ENCODE measurements around the gene ARHGEF17. TPM values are rescaled to one million over a fixed set of nuclear protein-coding genes. Genes with fewer than 3 reads are reported as not detected.
A peak's percentile ranks its signal among the peaks of the same experiment; 100 is the strongest.

Gene ARHGEF17
- total RNA-seq, 1 donor from 2014 or later: 69.2 TPM

DNA sequence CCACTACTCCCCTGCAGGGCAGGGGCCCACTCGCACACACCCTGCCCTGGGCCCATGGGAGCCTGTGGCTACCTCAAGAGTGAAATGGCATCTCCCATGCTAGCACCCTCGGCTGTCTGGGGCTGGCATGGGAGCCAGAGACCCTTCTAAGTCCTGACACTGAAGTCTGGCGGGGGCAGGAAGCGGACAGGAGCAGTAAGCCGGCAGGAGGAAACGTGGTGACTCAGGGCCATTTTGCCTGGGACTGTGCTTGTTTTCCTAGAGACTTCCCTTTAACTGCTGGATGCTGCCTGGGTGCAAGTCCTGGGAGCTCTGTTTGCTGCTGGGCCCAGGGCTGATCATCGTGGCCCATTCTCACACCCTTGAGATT is 84.9 kb downstream of the ARHGEF17 start:
- no peak for DNase-seq (ENCODE audit: low spot score)

DNA sequence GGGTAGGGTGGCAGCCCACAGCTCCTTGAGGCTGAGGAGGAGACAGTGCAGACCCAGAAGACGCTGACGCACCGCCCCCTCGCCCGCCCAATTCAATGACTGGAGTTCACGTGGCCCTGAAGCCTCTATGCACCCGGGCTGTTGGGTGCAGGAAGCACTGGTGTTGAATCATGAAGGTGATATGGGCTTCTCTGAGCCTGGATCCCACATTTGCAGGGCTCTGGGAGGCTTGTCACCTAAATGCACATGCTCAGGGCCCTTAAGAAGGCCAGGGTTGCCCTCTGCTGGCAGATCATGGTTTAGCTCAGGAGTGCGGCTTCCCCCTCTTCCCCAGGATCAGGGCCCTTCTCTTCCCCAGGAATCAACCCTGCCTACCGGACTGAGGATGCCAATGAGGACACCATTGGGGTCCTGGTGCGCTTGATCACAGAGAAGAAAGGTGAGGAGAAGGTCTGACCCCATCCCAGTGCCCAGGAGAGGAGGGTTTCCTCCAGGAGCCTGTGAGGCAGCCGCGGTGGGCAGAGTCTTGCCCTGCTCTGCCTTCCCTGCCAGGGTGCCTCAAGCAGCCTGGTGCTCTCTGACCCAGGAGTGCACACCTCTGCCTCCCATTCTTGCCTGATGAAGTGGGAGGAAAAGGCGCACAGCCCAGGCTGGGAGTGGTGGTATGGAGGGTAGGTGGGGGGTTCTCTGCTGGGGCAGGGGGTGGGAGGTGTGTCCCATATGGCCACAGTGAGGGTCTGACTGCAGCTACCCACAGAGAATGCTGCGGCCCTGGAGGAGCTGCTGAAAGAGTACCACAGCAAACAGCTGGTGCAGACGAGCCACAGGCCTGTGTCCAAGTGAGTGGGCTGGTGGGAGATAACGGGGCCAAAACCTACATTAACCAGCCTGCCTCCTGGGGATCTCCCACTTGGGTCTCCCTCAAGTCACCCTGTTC is 85.7 kb downstream of the ARHGEF17 start:
- peak; percentile 77 for DNase-seq (ENCODE audit: low spot score)

DNA sequence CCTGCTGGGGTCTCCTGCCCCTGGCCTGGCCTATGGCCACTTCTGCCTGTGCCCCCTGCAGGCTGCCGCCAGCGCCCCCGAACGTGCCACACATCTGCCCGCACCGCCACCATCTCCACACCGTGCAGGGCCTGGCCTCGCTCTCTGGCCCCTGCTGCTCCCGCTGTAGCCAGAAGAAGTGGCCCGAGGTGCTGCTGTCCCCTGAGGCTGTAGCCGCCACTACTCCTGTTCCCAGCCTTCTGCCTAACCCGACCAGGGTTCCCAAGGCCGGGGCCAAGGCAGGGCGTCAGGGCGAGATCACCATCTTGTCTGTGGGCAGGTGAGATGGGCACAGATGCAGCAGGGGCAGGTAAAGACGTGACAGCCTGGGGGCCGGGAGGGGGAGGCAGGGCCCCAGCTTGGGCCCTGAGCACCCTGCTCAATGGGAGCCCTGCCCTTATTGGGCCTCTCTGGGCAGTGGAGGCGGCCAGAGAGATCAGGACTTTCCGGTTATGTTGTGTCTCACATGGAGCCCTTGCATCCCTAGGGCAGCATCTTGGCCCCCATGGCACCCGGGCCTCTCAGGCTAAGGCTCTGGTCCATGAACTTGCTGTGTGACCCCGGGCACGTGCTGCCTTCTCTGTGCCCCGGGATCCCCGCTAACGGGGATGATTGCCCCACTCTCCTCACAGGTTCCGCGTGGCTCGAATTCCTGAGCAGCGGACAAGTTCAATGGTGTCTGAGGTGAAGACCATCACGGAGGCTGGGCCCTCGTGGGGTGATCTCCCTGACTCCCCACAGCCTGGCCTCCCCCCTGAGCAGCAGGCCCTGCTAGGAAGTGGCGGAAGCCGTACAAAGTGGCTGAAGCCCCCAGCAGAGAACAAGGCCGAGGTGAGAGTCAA is 86.6 kb downstream of the ARHGEF17 start:
- no peak for DNase-seq (ENCODE audit: low spot score)

DNA sequence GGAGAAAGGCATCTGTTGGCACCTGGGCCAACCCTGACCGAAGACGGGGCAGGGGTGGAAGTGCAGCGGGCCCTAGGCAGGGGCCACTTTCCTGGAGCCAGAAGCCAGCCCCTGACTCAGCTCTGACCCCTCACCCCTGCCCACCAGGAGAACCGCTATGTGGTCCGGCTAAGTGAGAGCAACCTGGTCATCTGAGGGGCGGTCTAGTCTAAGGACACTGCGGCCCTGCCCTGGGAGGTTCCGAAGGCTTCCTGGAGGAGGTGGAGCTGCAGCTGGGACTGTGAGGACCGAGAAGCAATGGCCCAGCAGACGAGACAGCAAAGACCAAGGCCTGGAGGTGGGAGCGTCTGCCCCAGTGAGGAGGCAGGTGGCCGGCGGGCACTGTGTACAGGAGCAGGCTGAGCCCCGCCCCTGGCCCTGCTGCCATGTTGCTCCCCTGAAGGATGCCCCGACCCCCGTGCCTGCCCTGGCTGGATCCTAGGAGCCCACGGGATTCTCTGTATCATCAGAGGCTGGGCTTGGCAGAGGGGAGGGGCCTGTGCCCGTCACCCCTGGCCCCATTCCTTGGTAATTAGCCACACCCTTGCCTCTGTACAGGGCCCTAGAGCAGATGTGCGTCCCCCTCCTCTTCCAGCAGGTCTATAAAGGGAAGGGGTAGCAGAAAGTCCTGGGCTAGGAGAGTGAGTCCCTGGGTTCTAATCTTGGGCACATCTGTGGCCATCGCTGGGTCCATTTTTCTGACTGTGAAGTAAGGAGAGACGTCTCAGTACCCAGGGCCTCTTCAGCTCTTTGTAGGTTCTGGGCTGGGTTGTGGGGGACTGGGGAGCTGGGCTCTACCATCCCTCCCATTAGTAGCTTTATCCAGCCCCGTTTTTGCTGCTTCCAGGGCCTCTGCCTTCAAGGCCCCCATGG is 87.5 kb downstream of the ARHGEF17 start:
- DNase-seq (ENCODE audit: low spot score): no peak

- no peak for DNase-seq (ENCODE audit: low spot score)
Measured at GRCh38 chr11:73396251-73396930, 88.3 kb downstream of the ARHGEF17 start.

- DNase-seq (ENCODE audit: low spot score): no peak
Measured at GRCh38 chr11:73396985-73397384, 88.9 kb downstream of the ARHGEF17 start.

DNA sequence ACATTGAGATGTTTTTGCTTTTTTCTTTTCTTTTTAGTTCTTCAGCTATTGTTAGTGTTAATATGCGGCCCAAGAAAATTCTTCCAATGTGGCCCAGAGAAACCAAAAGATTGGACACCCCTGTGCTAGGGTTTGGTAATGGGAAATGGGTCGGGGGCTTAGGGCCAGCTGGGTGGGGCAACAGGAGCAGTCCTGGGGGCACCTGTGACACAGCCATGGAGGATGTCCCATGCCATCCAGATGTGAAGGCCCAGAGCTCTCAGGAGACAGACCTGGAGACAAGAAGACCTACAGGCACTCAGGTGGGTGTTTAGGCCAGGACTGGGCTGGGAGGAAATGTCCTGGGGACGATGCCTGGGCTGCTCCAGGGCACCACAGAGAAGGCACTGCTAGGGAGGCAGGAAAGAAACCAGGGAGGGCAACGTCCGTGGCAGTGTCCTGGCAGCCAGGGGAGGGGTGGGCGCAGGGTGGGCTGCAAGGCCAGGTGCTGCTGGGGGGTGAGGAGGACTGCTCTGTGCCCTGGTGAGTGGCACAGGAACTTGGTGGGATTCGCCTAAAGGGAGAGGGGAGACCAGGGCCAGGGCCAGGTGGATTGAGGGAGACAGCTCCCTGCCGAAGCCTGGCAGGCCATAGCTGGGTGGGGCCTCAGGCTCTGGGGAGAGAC is 89.5 kb downstream of the ARHGEF17 start:
- no peak for DNase-seq (ENCODE audit: low spot score)

DNA sequence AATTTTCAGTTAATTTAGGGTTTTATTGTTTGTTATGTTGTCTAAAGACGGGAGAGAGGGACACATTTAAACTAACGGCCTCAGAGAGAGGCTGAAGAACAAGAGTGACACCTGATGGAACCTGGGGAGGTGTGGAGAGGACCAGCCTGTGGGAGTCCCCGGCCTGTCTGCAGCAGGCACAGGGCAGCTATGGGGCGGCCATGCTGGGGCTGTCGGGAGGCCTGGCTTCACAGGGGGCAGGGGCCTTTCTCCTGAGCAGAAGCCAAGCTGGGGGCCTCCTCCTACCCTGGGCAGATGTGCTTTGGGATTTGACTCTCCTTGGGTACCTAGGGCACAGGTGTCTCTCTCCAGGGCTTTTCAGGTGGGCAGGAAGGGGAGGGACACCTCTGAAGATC is 90.1 kb downstream of the ARHGEF17 start:
- no peak for DNase-seq (ENCODE audit: low spot score)

- DNase-seq (ENCODE audit: low spot score): no peak
Measured at GRCh38 chr11:73398721-73399120, 90.6 kb downstream of the ARHGEF17 start.

GRCh38 chr11:73399159-73399590 is 91.1 kb downstream of the ARHGEF17 start:
- DNase-seq (ENCODE audit: low spot score): no peak

- DNase-seq (ENCODE audit: low spot score): no peak
Measured at GRCh38 chr11:73399636-73400035, 91.6 kb downstream of the ARHGEF17 start.

DNA sequence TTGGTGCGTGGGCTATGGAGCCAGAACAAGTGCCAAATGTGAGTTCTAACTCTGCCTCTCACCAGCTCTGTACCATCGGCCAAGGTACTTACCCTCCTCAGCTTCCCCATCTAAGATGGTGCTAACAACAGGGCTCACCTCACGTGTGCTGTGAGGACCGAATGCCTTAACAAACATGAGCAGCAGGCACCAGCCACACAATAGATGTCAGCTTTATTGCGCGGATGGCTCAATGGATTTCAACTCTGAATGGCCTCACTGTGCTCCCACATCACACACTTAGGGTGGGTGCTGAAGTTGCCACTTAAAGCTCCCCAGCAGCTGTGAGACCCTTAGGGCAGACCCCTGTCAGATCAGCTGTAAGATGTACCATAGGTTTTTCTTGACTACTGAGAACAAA is 92.2 kb downstream of the ARHGEF17 start:
- no peak for DNase-seq (ENCODE audit: low spot score)

- DNase-seq (ENCODE audit: low spot score): no peak
Measured at GRCh38 chr11:73401217-73401923, 93.3 kb downstream of the ARHGEF17 start.

- no peak for DNase-seq (ENCODE audit: low spot score)
Measured at GRCh38 chr11:73401924-73402833, 94.1 kb downstream of the ARHGEF17 start.

DNA sequence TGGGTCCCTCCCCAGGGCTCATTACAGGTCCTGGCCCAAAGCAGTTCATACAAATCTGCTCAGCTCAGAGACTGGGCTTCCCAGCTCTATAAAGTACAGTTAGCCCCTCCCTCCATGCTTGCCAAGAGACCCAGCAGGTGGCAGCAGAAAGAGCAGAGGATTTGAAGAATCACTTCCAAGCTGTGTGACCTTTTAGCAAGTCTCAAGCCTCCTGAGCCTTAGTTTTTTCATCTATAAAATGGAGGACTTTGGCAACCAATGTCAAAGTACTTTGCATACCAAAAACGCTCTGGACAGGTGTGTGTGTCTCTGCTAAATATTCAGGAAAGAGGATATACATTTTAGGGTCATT is 94.7 kb downstream of the ARHGEF17 start:
- no peak for DNase-seq (ENCODE audit: low spot score)

GRCh38 chr11:73403541-73403940 is 95.5 kb downstream of the ARHGEF17 start:
- DNase-seq (ENCODE audit: low spot score): no peak

DNA sequence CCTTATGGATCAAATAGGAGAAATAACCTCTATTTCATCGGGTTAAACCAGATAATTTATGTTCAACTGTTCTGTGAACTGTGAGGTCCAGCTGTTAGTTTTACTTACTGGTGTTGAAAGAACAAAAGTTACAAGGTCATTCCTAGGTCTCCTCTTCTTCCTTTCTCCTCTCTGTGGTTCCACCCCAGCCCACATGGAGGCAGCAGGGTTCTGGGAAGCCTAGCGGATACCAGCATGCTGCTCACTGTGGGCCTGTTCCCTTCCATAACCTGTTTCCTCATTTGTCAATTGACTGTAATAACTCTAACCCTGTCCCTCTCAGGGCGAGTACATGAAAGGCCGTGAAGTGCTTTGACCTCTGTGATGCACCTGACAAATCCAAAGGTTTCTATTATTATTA is 96.0 kb downstream of the ARHGEF17 start:
- peak; percentile 60 for DNase-seq (ENCODE audit: low spot score)

DNA sequence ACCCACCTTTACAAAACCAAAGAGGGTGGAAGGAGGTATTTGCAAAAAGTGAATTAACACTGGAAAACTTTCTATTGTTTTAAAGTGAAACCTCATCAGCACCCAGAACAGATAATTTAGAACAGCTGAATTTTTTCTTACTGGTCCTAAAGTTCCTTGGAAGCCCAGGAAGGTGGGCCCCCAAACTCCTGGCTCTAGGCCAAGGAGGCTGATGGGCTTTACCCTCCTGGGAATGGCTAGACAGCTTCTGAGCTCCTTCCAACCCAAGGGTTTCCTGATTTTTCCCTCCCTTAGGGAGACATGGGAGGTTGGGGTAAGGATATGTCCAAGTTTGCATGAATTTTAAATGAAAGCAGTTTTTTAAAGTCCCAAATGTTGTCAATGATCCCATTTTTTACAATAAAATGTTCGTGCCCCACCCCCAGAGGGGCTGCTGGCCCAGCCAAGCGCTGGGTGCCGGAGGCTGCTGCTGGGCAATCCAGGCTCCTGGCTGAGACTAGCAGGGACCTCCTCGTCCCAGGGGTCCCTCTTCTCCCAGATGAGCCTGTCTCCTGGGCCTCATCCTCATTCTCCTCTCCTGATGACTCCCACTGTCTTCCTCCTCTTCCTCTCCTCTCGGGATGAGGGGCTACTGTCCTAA is 96.5 kb downstream of the ARHGEF17 start:
- no peak for DNase-seq (ENCODE audit: low spot score)

All from mucosa of gallbladder (tissue), 1 donor.